Left renal pelvis (tissue), 4 donors: ENCODE results near the gene MTCL1. TPM values are rescaled to one million over a fixed set of nuclear protein-coding genes. Genes with fewer than 3 reads are reported as not detected.

Source experiments
- polyA plus RNA-seq, 4 donors: library from polyadenylated mRNA; unstranded; fragments of 120-200 nt; gene quantifications; one replicate each; pipeline ENCODE4 v1.2.1, GENCODE V29; 2013; ENCODE audit not compliant: insufficient read length in 4 of 4

Gene MTCL1
- polyA plus RNA-seq, 4 donors: 16.1 to 35.9 (median 26.9) TPM

Other genes starting within 250 kb of the MTCL1 start
- 10 to 100 TPM; 46.6 to 52.0 (median 47.8) TPM for gene RAB12, start 96.1 kb upstream of the MTCL1 start, polyA plus RNA-seq